HG02884 (cell line): ENCODE data around the gene ZSWIM5.
A peak's percentile ranks its signal among the peaks of the same experiment; 100 is the strongest.
"Not testable (repeated sequence)": the region's sequence is repeated elsewhere in the genome, so short reads cannot be mapped to it uniquely, and the experiment has no call there.

Source experiments
- ATAC-seq: cut with Tn5 transposase; IDR thresholded peaks from one replicate; pipeline ENCODE4 v1.9.1; 2021; ENCODE audit warnings: mild to moderate bottlenecking, moderate library complexity; ENCODE audit not compliant: unreplicated experiment

The ZSWIM5 gene

DNA sequence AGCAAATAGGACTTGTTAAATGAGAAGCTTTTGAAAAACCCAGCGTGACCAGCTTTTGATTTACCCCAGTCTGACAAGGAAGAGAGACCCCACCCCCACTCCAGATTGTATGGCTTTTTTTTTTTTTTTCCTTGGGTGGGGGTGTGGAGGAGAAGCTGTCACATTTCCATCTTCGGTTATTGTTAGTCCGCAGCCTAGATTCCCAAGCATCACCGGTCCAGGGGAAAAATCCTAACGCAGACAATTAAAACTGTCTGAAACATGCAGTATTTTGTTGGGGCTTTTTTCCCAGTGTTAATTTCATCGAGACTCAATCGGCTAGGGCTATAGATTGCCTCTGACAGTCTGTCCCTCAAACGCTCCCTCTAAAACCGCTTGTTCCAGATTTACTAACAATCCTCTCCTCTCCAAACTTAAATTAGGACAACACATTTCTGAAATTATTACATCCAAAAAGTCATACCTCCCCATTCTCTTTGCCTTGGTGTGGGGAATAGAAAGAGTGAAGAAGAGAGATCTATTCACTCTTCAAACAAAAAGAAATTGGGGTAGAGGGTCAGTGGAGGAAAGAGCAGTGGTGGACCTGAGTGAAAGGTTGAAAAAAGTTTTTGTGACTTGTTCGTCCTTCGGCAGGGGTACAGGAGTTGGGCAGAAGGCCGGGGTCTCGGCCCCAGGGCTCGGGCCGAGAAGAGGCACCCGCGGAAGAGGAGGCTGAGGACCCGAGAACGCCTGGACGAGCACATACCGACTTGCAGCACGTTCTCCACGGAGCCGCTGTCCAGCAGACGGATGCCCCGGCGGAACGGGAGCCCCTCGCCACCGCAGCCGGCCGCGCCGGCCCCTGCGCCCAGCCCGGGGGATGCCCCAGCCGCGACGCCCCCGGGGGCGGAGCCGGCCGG, 1.1 kb downstream of the ZSWIM5 start:
- ATAC-seq, result peak; percentile 26

DNA sequence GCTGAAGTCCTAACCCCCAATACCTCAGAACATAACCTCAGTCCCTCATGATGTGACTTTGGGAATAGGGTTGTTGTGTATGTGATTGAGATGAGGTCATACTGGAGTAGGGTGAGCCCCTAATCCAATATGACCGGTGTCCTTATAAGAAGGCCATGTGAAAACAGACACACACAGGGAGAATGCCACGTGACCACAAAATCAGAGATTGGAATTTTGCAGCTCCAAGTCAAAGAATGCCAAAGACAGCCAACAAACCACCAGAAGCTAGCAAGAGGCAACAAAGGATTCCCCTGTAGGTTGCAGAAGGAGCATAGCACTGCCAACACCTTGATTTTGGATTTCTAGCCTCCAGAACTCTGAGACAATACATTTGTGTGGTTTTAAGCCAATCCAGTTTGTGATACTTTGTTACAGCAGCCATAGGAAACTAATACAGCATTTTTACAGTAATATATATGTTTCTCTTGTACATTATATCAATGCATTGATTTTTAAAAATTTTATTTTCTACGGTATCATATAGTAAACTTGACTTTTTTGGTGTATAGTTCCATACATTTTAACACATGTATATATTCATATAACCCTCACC, 5.4 kb downstream of the ZSWIM5 start:
- ATAC-seq, result no peak

DNA sequence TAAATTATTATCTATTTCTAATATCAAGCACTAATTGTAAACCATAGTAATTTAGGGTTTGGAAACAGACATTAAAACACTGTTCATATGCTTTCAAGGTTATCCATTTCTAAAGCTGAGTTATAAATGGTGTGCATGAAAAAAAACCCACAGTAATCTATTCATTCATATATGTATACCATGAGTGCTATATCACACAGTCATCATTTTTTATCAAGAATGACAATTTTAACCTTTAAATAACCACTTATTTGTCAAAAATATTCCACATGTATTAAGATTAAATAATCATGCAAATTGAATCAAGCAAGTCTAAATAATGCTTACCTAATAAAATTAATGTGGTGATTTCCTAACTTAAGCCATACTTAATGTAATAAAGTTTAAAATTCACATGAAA, 6.0 kb downstream of the ZSWIM5 start:
- ATAC-seq, result no peak

DNA sequence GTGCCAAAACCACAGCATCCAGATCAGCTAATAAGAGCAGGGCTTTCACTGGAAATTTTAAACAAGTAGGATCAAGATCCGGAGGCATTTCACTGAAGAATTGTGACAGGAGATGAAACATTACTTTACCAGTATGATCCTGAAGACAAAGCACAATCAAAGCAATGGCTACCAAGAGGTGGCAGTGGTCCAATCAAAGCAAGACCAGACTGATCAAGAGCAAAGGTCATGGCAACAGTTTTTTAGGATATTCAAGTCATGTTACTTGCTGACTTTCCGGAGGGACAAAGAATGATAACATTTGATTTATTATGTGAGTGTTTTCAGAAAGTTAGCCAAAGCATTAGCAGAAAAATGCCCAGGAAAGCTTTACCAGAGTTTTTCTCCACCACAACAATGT, 8.2 kb downstream of the ZSWIM5 start:
- ATAC-seq, result no peak

DNA sequence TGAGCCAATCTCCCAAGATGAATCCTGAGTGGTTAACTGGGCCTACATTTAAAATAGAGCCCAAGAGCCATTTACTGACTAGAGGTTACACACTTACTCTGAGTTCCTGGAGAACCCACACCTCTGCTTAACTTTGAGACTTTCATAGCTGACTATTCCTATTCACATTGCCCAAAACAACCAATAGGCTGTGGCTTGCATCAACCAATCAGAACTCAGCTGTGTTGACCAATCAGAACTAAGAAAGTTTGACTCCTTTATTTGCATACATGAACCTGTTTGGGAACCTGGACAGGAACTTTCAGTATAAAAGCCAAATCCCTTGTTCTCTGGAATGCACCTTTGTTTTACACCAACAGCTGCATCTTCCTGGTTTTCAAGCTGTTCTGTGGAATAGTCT, 9.5 kb downstream of the ZSWIM5 start:
- ATAC-seq, result no peak

DNA sequence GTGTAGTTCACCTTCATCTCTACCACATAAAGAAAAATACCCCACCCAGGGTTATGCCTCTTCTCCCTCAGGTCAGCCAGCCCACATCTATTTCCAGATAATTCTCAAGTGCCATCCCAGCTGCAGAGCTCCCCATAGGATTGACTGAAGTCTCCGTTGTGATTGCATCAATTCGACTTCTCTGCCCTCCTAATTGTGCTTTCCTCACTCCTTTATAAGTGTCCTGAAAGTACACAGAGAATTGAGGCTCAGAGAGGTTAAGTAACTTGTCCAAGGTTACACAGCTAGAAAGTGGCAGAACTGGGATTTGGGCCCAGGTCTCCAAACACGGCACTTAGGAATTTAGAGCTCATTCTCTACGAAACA, 15.0 kb downstream of the ZSWIM5 start:
- ATAC-seq, result no peak

DNA sequence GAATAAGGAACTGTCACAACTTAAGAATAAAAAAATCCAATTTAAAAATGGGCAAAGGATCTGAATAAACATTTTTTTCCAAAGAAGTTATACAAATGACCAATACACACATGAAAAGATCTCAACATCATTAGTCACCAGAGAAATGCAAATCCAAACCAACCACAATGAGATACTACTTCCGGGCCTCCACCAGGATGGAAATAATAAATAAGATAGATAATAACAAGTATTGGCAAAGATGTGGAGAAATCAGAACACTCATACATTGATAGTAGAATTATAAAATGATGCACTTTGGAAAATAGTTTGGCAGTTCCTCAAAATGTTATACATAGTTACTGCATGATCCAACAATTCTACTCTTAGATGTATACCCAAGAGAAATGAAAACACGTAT, 18.7 kb downstream of the ZSWIM5 start:
- no peak for ATAC-seq

DNA sequence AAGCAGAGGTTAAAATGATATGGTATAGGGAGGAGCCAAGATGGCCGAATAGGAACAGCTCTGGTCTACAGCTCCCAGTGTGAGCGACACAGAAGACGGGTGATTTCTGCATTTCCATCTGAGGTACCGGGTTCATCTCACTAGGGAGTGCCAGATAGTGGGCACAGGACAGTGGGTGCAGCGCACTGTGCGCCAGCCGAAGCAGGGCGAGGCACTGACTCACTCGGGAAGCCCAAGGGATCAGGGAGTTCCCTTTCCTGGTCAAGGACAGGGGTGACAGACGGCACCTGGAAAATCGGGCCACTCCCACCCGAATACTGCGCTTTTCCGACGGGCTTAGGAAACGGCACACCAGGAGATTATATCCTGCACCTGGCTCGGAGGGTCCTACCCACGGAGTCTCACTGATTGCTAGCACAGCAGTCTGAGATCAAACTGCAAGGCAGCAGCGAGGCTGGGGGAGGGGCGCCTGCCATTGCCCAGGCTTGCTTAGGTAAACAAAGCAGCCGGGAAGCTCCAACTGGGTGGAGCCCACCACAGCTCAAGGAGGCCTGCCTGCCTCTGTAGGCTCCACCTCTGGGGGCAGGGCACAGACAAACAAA, 26.4 kb downstream of the ZSWIM5 start:
- not testable (repeated sequence) for ATAC-seq

DNA sequence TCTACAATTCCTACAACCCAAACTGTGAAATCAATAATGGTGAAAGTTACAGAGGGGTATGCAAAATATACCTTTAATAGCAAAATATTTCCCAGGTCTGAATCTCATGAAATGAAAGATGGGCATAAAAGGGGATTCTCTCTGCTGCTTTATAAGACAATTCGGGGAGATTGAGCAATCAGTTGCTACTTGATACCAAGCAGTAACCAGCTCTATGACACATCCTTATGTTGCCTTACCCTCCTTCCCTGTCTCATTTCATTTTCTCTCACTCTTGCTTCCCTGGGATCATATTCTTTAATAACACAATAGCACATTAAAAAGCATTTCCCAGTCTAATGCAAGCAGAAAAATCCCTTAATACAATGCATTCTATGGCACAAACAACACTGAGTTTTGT, 29.0 kb downstream of the ZSWIM5 start:
- ATAC-seq, result no peak

DNA sequence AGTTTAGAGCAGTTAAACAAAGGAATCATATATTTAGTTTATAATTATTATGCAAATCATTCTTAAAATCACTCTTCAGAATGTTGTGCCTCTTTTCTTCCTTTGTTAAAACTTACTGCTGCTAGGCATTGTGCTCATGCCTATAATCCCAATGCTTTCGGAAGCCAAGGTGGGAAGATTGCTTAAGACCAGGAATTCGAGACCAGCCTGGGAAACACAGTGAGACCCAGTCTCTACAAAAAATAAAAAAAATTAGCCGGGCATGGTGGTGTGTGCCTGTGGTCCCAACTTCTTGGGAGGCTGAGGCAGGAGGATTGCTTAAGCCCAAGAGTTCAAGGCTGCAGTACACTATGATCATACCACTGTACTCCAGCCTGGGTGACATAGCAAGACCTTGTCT, 33.6 kb downstream of the ZSWIM5 start:
- ATAC-seq, result no peak

DNA sequence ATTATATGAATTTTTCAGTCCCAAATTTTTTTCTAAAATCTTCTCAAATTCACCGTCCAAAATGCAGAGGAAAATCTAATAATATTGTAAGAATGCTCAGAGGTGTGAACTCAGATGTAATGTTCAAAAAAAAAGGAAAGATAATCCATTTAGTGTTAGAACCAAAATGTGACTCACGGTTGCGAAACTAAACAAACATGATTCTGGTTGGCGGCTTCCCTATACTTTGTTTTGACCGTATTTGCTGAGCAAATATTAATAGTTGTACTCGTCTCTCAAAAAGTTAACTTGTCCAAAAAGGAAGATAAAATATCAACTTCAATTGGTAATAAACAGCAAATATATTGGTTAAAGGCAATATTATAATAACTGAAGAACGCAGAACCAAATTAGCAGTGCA, 34.4 kb downstream of the ZSWIM5 start:
- ATAC-seq, result no peak

DNA sequence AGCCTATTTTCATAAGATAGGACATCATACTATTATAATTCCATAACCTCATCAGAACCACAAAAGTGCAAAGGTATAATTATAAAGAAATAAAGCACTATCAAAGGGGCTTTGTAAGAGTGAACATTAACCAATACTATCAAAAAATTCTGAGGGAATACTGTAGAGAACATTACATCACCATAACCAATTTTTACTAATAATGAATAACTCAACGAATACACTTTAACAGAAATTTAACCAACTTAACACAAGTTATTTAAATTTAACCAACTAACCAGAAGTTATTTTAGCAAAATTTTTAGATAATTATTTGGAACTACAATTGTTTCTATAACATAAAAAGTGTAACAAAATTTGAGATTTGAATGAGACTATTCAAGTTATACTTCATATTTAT, 34.8 kb downstream of the ZSWIM5 start:
- no peak for ATAC-seq

DNA sequence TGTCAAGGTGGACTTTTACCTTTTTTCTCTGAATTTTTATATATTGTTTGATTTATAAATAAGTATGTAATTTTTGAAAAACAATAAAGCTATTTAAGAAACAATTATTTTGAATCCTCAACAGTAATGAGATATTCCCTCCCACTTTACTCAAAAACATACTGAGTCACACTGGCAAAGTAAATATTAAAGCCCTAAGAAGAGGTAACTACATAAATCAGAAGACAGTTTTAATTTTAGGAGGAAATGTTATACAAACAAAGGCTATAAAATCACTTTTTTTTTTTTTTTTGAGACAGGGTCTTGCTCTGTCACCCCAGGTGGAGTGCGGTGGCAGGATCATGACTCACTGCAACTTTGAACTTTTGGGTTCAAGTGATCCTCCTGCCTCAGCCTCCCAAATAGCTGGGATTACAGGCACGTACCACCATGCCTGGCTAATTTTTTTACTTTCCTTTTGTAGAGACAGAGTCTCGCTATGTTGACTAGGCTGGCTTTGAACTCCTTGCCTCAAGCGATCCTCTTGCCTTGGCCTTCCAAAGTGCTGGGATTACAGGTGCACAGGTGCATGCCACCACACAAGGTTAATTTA, 36.2 kb downstream of the ZSWIM5 start:
- no peak for ATAC-seq

DNA sequence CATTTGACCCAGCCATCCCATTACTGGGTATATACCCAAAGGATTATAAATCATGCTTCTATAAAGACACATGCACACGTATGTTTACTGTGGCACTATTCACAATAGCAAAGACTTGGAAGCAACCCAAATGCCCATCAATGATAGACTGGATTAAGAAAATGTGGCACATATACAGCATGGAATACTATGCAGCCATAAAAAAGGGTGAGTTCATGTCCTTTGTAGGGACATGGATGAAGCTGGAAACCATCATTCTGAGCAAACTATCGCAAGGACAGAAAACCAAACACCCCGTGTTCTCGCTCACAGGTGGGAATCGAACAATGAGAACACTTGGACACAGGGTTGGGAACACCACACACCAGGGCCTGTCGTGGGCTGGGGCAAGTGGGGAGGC, 38.5 kb downstream of the ZSWIM5 start:
- not testable (repeated sequence) for ATAC-seq

DNA sequence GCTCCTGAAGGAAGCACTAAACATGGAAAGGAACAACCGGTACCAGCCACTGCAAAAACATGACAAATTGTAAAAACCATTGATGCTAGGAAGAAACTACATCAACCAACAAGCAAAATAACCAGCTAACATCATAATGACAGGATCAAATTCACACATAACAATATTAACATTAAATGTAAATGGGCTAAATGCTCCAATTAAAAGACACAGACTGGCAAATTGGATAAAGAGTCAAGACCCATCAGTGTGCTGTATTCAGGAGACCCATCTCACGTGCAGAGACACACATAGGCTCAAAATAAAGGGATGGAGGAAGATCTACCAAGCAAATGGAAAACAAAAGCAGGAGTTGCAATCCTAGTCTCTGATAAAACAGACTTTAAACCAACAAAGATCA, 42.1 kb downstream of the ZSWIM5 start:
- ATAC-seq, result not testable (repeated sequence)

DNA sequence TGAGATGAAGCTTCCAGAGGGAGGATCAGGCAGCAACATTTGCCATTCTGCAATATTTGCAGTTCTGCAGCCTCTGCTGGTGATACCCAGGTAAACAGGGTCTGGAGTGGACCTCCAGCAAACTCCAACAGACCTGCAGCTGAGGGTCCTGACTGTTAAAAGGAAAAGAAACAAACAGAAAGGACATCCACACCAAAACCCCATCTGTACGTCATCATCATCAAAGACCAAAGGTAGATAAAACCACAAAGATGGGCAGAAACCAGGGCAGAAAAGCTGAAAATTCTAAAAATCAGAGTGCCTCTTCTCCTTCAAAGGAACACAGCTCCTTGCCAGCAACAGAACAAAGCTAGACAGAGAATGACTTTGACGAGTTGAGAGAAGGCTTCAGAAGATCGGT, 43.3 kb downstream of the ZSWIM5 start:
- not testable (repeated sequence) for ATAC-seq

DNA sequence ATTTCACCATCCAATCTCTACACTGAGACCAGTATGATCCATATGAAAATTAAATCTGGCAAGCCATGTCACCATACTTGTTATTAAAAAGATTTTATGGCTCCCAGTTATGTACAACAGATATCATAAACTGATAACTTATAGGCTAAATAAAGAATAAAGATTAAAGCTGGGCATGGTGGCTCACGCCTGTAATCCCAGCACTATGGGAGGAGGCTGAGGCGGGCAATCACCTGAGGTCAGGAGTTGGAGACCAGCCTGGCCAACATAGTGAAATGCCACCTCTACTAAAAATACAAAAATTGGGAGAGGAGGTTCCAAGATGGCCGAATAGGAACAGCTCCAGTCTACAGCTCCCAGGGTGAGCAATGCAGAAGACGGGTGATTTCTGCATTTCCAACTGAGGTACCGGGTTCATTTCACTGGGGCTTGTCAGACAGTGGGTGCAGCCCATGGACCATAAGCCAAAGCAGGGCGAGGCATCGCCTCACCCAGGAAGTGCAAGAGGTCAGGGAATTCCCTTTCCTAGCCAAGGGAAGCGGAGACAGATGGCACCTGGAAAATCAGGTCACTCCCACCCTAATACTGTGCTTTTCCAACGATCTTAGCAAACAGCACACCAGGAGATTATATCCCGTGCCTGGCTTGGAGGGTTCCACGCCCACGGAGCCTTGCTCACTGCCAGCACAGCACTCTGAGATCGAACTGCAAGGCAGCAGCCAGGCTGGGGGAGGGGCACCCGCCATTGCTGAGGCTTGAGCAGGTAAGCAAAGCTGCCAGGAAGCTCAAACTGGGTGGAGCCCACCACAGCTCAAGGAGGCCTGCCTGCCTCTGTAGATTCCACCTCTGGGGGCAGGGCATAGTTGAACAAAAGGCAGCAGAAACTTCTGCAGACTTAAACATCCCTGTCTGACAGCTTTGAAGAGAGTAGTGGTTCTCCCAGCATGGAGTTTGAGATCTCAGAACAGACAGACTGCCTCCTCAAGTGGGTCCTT, 44.1 kb downstream of the ZSWIM5 start:
- not testable (repeated sequence) for ATAC-seq

DNA sequence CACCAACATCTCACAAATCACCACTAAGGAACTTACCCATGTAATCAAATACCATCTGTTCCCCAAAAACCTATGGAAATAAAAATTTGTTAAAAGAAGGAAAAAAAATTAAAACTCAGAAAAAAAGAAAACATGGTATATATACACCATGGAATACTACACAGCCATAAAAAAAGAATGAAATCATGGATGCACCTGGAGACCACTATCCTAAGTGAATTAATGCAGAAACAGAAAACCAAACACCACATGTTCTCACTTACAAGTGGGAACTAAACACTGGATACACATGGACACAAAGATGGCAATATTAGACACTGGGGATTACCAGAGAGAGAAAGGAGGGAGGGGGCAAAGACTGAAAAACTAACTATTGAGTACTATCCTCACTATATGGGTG, 50.4 kb downstream of the ZSWIM5 start:
- ATAC-seq, result no peak

DNA sequence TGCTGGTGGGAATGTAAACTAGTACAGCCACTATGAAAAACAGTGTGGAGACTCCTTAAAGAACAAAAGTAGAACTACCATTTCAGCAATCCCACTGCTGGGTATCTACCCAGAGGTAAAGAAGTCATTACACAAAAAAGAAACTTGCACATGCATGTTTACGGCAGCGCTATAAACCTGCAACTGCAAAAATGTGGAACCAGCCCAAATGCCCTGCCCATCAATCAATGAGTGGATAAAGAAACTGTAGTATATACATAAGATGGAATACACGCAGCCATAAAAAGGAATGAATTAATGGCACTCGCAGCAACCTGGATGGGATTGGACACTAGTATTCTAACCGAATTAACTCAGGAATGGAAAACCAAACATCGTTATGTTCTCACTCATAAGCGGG, 51.0 kb downstream of the ZSWIM5 start:
- ATAC-seq, result no peak

DNA sequence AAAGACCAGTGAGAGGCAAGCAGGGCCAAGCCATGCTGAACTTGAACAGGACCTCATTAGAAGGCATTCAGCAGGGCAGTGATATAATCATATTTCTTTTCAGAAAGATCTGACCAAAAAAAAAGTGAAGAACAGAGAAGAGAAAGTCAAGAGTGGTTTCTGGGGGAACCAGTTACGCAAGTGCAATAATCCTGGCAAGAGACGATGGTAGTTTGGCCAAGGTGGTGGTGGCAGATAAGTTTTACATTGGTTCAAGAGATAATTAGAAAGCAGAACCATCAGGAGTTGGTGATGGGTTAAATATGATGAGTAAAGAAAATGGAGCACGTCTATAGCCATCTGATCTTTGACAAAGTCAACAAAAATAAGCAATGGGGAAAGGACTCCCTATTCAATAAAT, 54.3 kb downstream of the ZSWIM5 start:
- ATAC-seq, result no peak
